ENCODE measurements around the gene SLC16A8.

DNA sequence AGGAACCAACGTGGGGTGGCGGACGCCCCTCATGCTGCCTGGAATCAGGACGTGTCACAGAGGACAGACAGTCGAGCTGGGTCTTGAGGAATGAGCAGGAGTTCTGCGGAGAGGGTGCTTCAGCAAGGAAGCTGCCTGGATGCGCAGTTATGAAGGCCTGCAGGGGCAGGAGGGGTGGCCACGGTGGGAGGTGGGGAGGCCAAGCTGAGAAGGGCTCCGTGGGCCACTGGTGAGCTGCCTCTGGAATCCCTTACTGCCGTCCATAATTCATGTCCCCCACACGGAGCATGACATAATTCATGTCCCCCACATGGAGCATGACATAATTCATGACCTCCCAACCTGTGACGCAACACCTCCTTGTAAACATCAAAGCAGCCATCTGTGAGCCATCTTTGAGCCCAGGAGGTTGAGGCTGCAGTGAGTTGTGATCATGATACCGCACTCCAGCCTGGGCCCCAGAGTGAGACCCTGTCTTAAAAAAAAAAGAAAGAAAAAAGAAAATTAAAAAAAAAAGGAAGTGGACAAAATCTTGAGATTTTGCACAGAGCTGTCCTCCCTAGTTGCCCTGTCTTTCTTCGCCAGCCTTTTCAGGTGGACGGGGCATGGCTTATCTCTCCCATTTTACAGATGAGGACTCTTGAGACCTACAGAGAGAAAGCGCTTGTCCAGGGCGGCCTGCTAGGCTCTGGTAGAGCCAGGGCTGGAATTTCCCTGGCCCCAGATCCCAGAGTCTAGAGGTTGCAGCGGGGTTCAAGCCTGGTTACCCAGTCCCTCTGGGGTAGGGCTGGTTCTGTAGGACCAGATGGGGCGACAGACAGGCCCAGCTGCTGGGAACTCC lies 51.1 kb downstream of the SLC16A8 start:
- TF ChIP-seq, protein P1, sequence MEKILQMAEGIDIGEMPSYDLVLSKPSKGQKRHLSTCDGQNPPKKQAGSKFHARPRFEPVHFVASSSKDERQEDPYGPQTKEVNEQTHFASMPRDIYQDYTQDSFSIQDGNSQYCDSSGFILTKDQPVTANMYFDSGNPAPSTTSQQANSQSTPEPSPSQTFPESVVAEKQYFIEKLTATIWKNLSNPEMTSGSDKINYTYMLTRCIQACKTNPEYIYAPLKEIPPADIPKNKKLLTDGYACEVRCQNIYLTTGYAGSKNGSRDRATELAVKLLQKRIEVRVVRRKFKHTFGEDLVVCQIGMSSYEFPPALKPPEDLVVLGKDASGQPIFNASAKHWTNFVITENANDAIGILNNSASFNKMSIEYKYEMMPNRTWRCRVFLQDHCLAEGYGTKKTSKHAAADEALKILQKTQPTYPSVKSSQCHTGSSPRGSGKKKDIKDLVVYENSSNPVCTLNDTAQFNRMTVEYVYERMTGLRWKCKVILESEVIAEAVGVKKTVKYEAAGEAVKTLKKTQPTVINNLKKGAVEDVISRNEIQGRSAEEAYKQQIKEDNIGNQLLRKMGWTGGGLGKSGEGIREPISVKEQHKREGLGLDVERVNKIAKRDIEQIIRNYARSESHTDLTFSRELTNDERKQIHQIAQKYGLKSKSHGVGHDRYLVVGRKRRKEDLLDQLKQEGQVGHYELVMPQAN (IDR thresholded peaks at IDR 0.05; ENCODE audit: borderline replicate concordance): no peak
- no peak for TF ChIP-seq KLF16 (IDR thresholded peaks at IDR 0.05)
